Ascending aorta (tissue), 2 donors: ENCODE results near the gene CHST1. TPM values are rescaled to one million over a fixed set of nuclear protein-coding genes. Genes with fewer than 3 reads are reported as not detected.

Source experiments
- DNase-seq, 2 donors: peaks; one replicate each; pipeline ENCODE4 v3.0.0-alpha.2; 2019; ENCODE audit warnings: low spot score in 2 of 2
- H3K27ac ChIP-seq, 2 donors: fragments of 200-600 bp; sonication (generic); one replicate each; pipeline ENCODE4 v1.5.1; 2016 to 2017; ENCODE audit warnings: mild to moderate bottlenecking in 1 of 2
- H3K27me3 ChIP-seq: fragments of 200-600 bp; sonication (generic); one replicate; pipeline ENCODE4 v1.5.1; 2017
- H3K36me3 ChIP-seq, 2 donors: fragments of 200-600 bp; sonication (generic); one replicate each; pipeline ENCODE4 v1.5.1; 2016
- H3K4me1 ChIP-seq, 2 donors: fragments of 200-600 bp; sonication (generic); one replicate each; pipeline ENCODE4 v1.5.1; 2016 to 2017; ENCODE audit warnings: mild to moderate bottlenecking in 1 of 2
- H3K4me3 ChIP-seq, 2 donors: fragments of 200-600 bp; sonication (generic); one replicate each; pipeline ENCODE4 v1.5.1; 2016 to 2017; ENCODE audit warnings: mild to moderate bottlenecking in 1 of 2
- H3K9me3 ChIP-seq, 2 donors: fragments of 200-600 bp; sonication (generic); one replicate each; pipeline ENCODE4 v1.5.1; 2016
- intact Hi-C: fragments of 100-400 bp; cut with DNase I; formaldehyde crosslinking; loops from one replicate; pipeline ENCODE4 v1.15.1; 2023
- total RNA-seq: library from RNA; depleted of rRNA; stranded (reverse); fragments of >200 nt; gene quantifications from one replicate; pipeline ENCODE4 v1.1.0, GENCODE V29; 2016
- TF ChIP-seq, protein P1 (sequence below), 3 experiments: fragments of 200-600 bp in 2 of 3; fragments of 450-650 bp in 1 of 3; sonication (generic) in 2 of 3; IDR thresholded peaks; one replicate each; pipeline ENCODE4 v1.5.1; 2016 to 2019; ENCODE audit warnings: antibody characterized with exemption in 3 of 3, mild to moderate bottlenecking in 1 of 3, moderate library complexity in 1 of 3

CHST1 gene
- total RNA-seq, 1 donor from 2014 or later = 40.2 TPM

DNA sequence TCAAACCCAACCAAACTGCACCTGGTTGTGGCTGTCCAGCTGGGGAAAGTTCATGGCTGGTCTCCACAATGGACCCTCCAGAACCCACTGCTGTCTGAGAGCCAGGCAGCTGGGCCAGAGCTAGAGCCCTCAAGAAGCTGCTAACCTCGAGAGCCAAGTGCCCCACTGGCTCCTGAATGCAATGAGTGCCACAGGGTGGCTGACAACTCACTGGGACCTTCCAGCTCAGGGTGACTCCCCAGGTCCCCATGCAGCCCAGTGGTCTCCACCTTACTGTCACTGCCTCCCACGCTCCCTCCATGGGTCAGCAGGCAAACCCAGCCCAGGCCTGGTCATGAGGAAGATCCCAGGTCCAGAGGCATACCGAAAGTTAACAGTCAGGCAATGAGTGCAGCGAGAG lies 8.0 kb upstream of the CHST1 start:
- no peak for DNase-seq

DNA sequence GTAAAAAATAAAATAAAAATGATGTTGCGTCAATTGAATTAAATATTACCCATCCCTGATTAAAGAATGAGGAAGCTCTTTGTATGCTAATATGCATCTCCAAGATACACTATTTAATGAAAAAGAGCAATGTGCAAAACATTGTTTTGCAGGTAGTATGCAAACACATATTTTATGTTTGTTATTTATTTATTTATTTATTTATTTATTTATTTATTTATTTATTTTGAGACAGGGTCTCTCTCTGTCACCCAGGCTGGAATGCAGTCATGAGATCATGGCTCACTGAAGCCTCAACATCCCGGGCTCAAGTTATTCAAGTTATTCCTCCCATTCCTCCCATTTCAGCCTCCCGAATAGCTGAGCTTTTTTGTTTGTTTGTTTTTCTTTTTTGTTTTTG lies 7.2 kb upstream of the CHST1 start:
- Histone ChIP-seq H3K36me3 (no peaks in the 10 kb centered on the region), H3K4me3 (no peak overlapping the region), H3K27me3 (no peaks in the 10 kb centered on the region), H3K9me3 (no peaks in the 10 kb centered on the region), H3K4me1 (no peaks in the 10 kb centered on the region), H3K27ac (no peak overlapping the region)
- intact Hi-C loops = no loop called here
- no peak for DNase-seq
- TF ChIP-seq, protein P1, sequence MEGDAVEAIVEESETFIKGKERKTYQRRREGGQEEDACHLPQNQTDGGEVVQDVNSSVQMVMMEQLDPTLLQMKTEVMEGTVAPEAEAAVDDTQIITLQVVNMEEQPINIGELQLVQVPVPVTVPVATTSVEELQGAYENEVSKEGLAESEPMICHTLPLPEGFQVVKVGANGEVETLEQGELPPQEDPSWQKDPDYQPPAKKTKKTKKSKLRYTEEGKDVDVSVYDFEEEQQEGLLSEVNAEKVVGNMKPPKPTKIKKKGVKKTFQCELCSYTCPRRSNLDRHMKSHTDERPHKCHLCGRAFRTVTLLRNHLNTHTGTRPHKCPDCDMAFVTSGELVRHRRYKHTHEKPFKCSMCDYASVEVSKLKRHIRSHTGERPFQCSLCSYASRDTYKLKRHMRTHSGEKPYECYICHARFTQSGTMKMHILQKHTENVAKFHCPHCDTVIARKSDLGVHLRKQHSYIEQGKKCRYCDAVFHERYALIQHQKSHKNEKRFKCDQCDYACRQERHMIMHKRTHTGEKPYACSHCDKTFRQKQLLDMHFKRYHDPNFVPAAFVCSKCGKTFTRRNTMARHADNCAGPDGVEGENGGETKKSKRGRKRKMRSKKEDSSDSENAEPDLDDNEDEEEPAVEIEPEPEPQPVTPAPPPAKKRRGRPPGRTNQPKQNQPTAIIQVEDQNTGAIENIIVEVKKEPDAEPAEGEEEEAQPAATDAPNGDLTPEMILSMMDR (IDR thresholded peaks at IDR 0.05) = no peak

More for the DNA sequence above, 8.0 kb upstream of the CHST1 start:
- H3K27me3 ChIP-seq = no peaks in the 10 kb centered on the region
- TF ChIP-seq, protein P1 (IDR thresholded peaks at IDR 0.05) = no peak
- no peak overlapping the region for H3K4me3 ChIP-seq
- intact Hi-C loops = no loop called here
- H3K36me3 ChIP-seq = no peaks in the 10 kb centered on the region
- H3K4me1 ChIP-seq = no peaks in the 10 kb centered on the region
- H3K27ac ChIP-seq = no peak overlapping the region
- H3K9me3 ChIP-seq = no peaks in the 10 kb centered on the region

DNA sequence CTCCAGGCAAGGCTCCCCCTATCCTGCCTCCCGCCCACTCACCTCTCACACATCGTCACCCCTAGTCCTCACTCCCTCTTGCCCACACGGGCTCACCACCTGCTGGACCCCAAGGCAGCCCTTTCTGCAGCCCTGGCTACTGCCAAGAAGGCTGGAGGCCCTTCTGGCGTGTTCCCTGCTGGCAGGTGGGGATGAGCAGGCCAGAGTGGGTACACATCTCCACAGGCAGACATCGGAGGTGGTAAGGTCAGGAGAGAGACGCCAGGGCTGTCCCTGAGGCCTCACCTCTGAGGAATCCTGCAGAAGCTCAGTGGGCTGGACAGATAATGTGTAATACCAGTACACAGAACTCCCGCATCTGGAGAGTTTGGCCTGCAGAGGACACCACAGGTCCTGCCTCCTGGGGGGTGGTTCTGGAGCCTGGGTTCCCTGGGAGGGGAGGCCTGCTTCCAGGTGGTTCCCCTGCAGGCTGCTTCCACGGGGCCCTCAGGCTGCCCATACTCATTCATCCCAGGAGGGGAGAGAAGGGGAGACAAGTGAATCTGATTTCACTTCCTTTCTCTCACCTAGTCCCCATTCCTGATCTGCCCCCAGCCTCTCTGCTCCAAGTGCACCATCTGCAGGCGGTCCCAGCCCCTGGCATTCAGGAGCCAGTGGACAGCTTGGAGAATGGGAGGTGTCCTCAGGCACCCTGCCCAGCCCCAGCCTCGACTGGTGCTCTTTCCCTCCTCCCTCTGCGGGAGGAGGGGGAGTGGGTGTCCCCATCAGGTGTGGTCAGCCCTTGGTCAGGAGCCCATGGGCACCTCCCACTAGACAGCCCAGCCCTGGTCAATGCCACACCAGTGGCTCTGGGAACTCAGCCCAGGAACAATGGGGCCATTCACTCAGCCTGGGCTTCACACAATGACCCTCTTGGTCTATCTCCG lies 6.1 kb upstream of the CHST1 start:
- intact Hi-C loops = no loop called here

DNA sequence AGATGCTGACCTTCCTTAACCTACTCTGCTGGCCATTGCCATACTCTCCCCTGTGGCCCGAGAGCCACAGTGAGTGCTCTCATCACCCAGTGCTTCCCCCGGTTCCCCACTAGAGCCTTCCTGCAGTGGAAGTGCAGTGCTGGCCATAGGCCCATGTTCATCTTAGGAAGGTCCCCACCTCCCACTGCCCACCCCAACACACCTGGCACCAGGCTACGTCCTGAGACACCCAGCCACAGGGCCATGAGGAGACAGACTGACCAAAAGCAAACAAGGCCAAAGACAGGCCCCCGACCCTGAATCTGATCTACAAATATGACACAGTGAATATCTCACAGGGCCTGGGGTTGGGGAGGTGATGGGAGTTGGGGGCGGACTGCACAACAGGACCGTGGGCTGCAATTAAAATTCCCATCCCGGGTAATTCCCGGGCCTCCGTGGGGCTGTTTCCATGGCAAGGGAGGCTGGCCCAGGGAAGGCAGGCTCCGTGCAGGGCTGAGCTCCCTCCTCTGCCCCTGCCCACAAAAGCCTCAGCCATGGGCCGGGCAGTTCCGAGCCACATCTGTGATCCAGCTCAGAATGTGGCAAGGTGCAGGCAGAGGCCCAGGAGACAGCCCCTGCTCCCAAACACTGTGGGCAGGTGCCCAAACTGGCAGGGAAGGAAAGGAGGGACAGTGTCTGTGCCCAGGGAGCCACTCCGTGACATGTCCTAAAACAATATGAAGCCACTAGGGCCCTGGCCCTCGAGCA lies 5.1 kb upstream of the CHST1 start:
- Histone ChIP-seq H3K27me3 (no peaks in the 10 kb centered on the region), H3K4me1 (peaks cover 0 to 6% of the 10 kb centered on the region in 2 donors), H3K4me3 (no peak overlapping the region), H3K36me3 (no peaks in the 10 kb centered on the region), H3K27ac (no peak overlapping the region), H3K9me3 (no peaks in the 10 kb centered on the region)
- DNase-seq = no peak
- intact Hi-C loops = no loop called here
- TF ChIP-seq, protein P1 (IDR thresholded peaks at IDR 0.05) = no peak

More for the DNA sequence above, 6.1 kb upstream of the CHST1 start:
- H3K4me3 ChIP-seq = no peak overlapping the region
- DNase-seq = no peak
- no peaks in the 10 kb centered on the region for H3K4me1 ChIP-seq
- H3K27me3 ChIP-seq = no peaks in the 10 kb centered on the region
- TF ChIP-seq, protein P1 (IDR thresholded peaks at IDR 0.05) = no peak
- H3K9me3 ChIP-seq = no peaks in the 10 kb centered on the region
- H3K27ac ChIP-seq = no peak overlapping the region
- no peaks in the 10 kb centered on the region for H3K36me3 ChIP-seq

DNA sequence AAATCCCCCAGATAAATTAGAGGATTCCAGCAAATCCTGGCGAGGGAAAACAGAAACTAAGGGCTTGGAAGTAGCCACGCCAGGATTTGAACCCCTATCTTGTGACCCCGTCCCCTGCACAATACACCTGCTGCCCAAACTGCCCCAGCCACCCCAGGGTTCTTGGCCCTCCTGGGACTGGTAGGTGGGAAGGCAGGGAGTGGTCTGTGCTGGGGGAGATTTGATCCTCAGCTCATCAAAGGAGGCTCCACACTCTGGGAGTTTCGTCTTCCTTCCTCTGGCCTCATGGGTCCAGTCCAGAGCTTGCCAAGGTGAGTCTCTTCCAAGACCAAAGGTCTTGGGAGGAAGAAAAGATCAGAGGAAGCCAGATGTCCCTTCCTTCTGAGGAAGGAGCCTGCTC lies 4.5 kb upstream of the CHST1 start:
- Histone ChIP-seq H3K27me3 (no peaks in the 10 kb centered on the region), H3K4me1 (peaks cover 0 to 6% of the 10 kb centered on the region in 2 donors), H3K36me3 (no peaks in the 10 kb centered on the region), H3K9me3 (no peaks in the 10 kb centered on the region), H3K27ac (no peak overlapping the region), H3K4me3 (no peak overlapping the region)
- intact Hi-C loops = loop anchor here (5.0 to 10.0 kb wide), 3 partner anchors 87 to 575 kb away; partner anchors contain the start of gene PRDM11
- DNase-seq = no peak
- TF ChIP-seq, protein P1 (IDR thresholded peaks at IDR 0.05) = no peak
